Activated T-cell treated with anti-CD3 and anti-CD28 coated beads, Interleukin-2, amount 50 U/mL, for 24 hours (primary cell): ENCODE data around the gene BSCL2.
A peak's percentile ranks its signal among the peaks of the same experiment; 100 is the strongest.
"Not testable (repeated sequence)": the region's sequence is repeated elsewhere in the genome, so short reads cannot be mapped to it uniquely, and the experiment has no call there.

Experiments used
- DNase-seq: peaks from one replicate; pipeline ENCODE4 v3.0.0-alpha.2; 2020
- H3K27ac Mint-ChIP-seq: 2 replicates; pipeline ENCODE4 v1.8.0; 2020; ENCODE audit warnings: mild to moderate bottlenecking, mixed read lengths
- H3K27me3 Mint-ChIP-seq: 2 replicates; pipeline ENCODE4 v1.8.0; 2020; ENCODE audit warnings: mixed read lengths
- H3K36me3 Mint-ChIP-seq: 2 replicates; pipeline ENCODE4 v1.8.0; 2020; ENCODE audit warnings: low read depth, mixed read lengths
- H3K4me1 Mint-ChIP-seq: 2 replicates; pipeline ENCODE4 v1.8.0; 2020; ENCODE audit warnings: low read depth, mixed read lengths
- H3K4me3 Mint-ChIP-seq: 2 replicates; pipeline ENCODE4 v1.8.0; 2020; ENCODE audit warnings: mild to moderate bottlenecking, moderate library complexity, mixed read lengths
- H3K9me3 Mint-ChIP-seq: 2 replicates; pipeline ENCODE4 v1.8.0; 2020; ENCODE audit warnings: mixed read lengths

BSCL2 gene

DNA sequence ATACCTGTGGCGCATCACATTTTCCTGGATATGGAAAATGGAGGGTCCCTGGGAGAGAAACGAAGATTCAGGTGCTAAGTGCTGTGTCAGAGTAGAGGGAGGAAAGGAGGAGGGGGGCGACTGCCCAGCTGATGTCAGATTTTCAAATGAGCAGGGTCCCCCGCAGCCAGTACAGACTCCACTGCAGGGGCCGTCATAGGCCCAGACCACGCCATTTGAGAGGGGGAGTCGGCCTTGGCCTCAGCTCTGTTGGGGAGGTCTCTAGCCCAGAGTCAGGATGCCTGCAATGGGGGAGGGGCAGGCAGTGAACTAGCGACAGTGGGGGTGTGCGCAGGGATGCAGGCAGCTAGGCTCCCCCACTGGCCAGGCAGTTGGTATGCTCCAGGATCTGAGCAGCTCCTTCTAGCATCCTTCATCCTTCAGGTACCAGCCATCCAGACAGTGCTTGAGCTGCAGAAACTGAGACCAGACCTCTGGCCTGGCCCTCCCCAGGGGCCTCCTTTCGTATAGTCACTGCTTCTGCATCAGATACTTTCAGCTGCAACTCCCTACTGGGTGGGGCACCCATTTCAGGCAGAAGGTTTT lies at the start of gene BSCL2, which contains the start of gene GNG3:
TSS of gene BSCL2 (minus strand) at position 148 of the 585 bp plus-strand sequence. CDS start 229 bp downstream, outside the sequence.
TSS of gene GNG3 (plus strand) at position 400 of the 585 bp plus-strand sequence. CDS start 620 bp downstream, outside the sequence.
- Mint-ChIP-seq H3K27me3 (no peaks in the 10 kb centered on the region), H3K4me3 (peak within 1 kb of the TSS; percentile 82), H3K36me3 (peaks cover 78% of the 10 kb centered on the region), H3K4me1 (peaks cover 61% of the 10 kb centered on the region), H3K9me3 (no peaks in the 10 kb centered on the region), H3K27ac (peak within 1 kb of the TSS; percentile 98)
- DNase-seq: no peak

DNA sequence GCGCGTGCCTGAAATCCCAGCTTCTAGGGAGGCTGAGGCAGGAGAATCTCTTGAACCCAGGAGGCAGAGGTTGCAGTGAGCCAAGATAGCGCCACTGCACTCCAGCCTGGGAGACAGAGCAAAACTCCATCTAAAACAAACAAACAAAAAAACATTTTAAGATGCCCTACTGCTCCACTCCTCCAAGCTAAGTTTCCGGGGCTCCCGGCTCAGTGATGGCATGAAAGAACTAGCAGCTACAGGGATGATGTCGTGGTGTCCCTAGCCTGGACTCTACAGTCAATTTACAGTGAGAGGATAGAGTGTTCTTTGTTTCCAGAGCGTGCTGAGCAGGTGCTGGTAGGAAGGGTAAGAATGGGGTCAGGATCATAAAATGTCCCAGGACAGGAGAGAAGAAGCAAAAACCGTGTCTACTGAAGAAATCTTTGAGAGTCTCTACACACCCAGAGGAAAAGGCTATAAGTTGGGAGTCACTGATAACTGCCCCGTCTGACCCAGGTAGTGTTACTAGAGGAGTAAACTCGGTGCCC lies 47.9 kb upstream of the BSCL2 start:
- peaks cover 19% of the 10 kb centered on the region for H3K36me3 Mint-ChIP-seq
- peaks cover 24% of the 10 kb centered on the region for H3K4me1 Mint-ChIP-seq
- no peak for DNase-seq
- H3K9me3 Mint-ChIP-seq: no peaks in the 10 kb centered on the region
- H3K4me3 Mint-ChIP-seq: peak overlapping the region; percentile 98
- peak overlapping the region; percentile 37 for H3K27ac Mint-ChIP-seq
- H3K27me3 Mint-ChIP-seq: no peaks in the 10 kb centered on the region

DNA sequence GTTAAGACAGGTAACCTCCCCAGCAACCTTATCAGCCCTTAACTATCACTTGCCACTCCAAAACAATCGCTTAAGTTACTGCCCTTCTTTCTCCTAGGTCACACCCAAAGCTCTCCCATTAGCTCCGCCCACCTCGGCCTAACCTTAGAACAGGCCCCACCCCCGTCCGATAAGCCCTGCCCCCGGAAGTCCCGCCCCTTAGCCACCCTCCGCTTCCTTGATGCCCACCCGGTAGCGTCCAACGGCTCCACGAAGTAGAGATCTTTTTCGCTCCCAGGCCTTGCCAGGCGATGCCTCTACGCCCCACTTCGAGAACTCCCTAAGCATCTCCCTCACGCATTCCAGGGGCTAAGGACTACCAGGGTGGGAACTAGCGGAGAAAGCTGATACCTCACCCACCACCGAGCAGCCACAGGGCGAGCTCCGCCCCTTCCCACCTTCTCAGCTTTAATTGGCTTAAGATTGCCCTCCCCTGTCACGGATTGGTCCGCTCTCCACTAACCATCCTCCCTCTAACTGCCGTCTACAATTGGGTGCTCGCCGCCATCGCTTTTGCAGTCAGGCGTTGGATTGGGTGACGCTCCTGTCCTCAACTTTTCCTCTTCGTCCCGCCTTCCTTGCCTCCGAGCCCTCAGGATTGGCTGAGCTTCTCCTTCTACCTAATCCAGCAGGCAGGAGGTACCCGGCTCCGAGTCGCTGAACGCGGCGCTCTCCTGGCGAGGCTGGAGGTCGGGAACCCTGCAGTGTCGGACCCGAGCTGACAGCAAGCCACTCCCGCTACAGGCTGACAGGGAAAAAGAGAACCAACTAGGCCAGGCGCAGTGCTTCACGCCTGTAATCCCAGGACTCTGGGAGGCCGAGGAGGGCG lies 46.7 kb upstream of the BSCL2 start, which contains the start of gene ZBTB3:
TSS of gene ZBTB3 (minus strand) at position 425 of the 868 bp plus-strand sequence. CDS start 496 bp downstream, outside the sequence.
- Mint-ChIP-seq H3K27ac (peak within 1 kb of the TSS; percentile 100), H3K27me3 (no peaks in the 10 kb centered on the region), H3K9me3 (no peaks in the 10 kb centered on the region), H3K36me3 (peaks cover 27% of the 10 kb centered on the region), H3K4me1 (peaks cover 33% of the 10 kb centered on the region), H3K4me3 (peak within 1 kb of the TSS; percentile 98)
- peak; percentile 96 for DNase-seq

DNA sequence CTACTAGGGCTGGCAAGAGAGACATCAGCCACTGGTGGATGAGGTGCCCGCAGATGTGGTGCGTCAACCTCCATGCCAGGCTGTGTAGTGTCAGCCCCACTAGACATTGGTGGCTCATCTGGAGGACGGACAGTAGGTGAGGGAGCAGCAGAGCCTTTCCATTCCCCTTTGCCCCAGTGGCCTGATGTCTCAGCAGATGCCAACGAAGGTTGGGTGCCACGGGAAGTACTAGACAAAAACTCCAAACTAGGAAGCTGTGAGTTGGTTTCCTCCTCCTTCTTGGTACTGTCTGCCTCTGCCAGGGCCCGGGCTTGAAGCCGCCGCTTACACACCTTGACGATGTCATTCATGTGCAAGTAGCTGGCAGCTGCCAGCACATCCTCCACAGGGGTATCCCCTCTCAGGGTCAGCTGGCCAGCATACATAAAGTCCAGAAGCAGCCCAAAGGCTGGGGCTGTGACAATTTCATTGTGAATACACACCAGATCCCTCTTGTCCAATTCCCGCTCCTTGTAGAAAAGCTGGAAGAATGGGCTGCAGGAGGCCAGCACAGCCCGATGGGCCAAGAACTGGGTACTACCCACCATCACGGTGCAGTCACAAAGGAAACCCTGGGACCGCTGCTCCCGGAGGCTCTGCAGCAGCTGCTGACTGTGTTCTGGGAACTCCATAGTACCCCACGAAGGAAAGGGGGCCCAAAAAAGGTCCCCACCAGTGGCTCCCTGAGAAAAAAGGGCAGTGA lies 45.9 kb upstream of the BSCL2 start:
- no peak for DNase-seq
- H3K27ac Mint-ChIP-seq: peak overlapping the region; percentile 100

DNA sequence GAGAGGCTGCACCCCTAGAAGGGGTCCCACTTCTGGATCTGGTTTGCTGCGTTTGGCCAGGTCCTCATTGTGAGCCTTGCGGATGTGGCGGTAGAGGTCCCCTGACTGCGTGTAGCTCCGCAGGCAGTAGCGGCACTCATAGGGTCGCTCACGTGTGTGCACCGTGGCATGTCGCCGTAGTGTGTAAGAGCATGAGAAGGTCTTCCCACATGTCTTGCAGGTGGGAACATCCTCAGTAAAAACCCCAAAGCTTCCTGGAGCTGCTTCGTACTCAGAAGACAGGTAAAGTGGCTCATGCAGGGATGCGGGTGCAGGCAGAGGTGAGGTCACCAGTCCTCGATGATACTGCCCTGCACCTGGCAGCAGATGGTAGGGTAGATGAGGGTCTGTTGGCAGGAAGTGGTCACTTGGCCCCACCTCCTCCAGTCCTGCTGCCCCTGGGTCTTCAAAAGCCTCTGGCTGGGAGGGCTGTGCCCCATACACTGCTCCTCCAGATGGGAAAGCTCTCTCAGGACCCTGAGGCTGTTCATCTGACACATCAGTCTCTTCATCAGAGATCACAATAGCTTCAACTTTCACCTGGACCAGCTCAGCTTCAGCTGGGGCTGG lies 45.1 kb upstream of the BSCL2 start:
- no peak overlapping the region for H3K4me3 Mint-ChIP-seq
- peaks cover 37% of the 10 kb centered on the region for H3K4me1 Mint-ChIP-seq
- H3K9me3 Mint-ChIP-seq: no peaks in the 10 kb centered on the region
- H3K36me3 Mint-ChIP-seq: peaks cover 30% of the 10 kb centered on the region
- no peaks in the 10 kb centered on the region for H3K27me3 Mint-ChIP-seq
- no peak for DNase-seq
- peak overlapping the region; percentile 53 for H3K27ac Mint-ChIP-seq

More for the DNA sequence above, 45.9 kb upstream of the BSCL2 start:
- Mint-ChIP-seq H3K4me1 (peaks cover 36% of the 10 kb centered on the region), H3K4me3 (peak overlapping the region; percentile 98), H3K36me3 (peaks cover 30% of the 10 kb centered on the region), H3K9me3 (no peaks in the 10 kb centered on the region), H3K27me3 (no peaks in the 10 kb centered on the region)

DNA sequence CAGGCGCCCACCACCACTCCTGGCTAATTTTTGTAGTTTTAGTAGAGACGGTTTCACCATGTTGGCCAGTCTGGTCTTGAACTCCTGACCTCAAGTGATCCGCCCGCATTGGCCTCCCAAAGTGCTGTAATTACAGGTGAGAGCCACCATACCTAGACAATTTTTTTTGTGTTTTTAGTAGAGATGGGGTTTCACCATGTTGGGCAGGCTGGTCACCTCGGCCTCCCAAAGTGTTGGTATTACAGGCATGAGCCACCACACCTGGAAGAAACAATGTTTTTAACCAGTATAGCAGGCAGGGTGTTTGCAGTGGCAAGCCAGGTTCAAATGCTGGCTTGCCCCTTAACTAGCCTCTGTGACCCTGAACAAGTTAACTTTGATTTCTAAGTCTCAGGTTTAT lies 42.7 kb upstream of the BSCL2 start:
- peaks cover 37% of the 10 kb centered on the region for H3K4me1 Mint-ChIP-seq
- peaks cover 30% of the 10 kb centered on the region for H3K36me3 Mint-ChIP-seq
- not testable (repeated sequence) for H3K9me3 Mint-ChIP-seq, H3K27me3 Mint-ChIP-seq, H3K4me3 Mint-ChIP-seq, DNase-seq
- peak overlapping the region; percentile 70 for H3K27ac Mint-ChIP-seq

DNA sequence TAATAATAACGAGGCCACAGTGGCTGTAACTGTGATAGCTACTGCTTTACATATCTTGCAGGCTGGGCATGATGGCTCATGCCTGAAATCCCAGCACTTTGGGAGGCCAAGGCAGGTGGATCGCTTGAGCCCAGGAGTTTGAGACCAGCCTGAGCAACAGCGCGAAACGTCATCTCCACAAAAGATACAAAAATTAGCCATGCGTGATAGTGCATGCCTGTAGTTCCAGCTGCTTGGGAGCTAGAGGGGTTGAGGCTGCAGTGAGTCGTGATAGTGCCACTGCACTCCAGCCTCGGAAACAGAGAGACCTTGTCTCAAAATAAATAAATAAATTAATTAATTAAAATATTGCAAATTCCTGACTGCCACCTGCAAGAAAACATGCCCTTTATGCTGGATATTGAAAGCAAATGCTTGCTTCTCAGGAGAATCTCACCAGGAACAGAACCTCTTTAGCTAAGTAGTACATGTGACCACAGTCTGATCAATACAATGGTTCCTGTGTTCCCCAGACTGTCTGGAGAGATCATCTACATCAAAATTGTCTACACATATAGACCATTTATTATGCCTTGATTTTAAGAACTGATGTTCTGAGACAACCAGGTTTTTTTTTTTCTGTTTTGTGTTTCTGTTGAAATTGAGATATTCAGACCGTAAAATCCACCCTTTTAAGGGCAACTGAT lies 40.4 kb upstream of the BSCL2 start:
- no peaks in the 10 kb centered on the region for H3K27me3 Mint-ChIP-seq
- no peak for DNase-seq
- H3K4me1 Mint-ChIP-seq: peaks cover 23% of the 10 kb centered on the region
- no peak overlapping the region for H3K27ac Mint-ChIP-seq
- no peak overlapping the region for H3K4me3 Mint-ChIP-seq
- peaks cover 20% of the 10 kb centered on the region for H3K36me3 Mint-ChIP-seq
- no peaks in the 10 kb centered on the region for H3K9me3 Mint-ChIP-seq

DNA sequence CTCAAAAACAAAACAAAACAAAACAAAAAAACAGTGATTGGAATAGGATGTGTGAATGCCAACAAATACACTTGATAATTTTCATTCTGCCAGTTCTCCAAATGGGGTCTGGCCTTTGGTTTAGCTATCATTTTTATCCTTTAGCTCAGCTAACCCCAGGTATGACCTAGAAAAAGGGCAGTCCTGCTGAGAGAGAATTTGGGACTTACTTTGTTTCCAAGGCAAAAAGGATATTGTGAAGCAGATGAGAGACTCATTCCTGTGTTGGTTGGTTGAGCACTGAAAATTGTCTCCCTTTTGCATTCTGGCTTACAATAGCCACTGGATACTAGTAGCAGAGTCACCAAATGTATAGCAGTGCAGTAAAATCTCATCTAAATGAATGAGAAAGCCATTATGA lies 30.0 kb upstream of the BSCL2 start:
- Mint-ChIP-seq H3K4me1 (peaks cover 7% of the 10 kb centered on the region), H3K36me3 (peaks cover 71% of the 10 kb centered on the region), H3K9me3 (no peaks in the 10 kb centered on the region), H3K27me3 (no peaks in the 10 kb centered on the region), H3K4me3 (no peak overlapping the region), H3K27ac (no peak overlapping the region)
- no peak for DNase-seq

DNA sequence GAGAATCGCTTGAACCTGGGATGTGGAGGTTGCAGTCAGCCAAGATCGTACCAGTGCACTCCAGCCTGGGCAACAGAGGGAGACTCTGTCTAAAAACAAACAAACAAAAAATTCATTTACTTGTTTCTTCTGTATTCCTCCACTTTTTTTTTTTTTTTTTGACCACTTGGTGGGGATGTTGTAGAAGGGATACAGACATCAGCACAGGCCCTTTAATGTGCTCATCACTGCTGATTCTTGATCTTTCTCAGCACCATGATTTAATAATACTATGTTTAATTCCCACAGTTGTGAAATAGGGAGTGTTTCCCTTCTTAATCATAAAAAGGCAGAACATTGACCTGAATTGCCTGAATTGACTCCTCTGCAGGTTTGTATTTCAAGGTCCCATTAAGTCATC lies 25.6 kb upstream of the BSCL2 start:
- Mint-ChIP-seq H3K27me3 (no peaks in the 10 kb centered on the region), H3K27ac (peak overlapping the region; percentile 67), H3K9me3 (no peaks in the 10 kb centered on the region), H3K36me3 (peaks cover 63% of the 10 kb centered on the region), H3K4me1 (peaks cover 24% of the 10 kb centered on the region), H3K4me3 (no peak overlapping the region)
- no peak for DNase-seq

DNA sequence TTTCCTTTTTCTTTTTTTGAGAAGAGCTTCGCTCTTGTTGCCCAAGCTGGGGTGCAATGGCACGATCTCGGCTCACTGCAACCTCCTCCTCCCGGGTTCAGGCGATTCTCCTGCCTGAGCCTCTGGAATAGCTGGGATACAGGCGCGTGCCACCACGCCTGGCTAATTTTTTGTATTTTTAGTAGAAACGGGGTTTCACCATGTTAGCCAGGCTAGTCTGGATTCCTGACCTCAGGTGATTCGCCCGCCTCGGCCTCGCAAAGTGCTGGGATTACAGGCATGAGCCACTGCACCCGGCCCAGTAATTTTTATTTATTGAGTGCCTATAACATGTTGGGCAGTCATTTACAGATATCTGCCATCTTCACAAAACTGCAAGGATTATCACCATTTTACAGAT lies 22.9 kb upstream of the BSCL2 start:
- peak overlapping the region; percentile 98 for H3K4me3 Mint-ChIP-seq
- not testable (repeated sequence) for DNase-seq, H3K9me3 Mint-ChIP-seq, H3K27me3 Mint-ChIP-seq
- peaks cover 64% of the 10 kb centered on the region for H3K36me3 Mint-ChIP-seq
- H3K27ac Mint-ChIP-seq: peak overlapping the region; percentile 67
- H3K4me1 Mint-ChIP-seq: peaks cover 27% of the 10 kb centered on the region

DNA sequence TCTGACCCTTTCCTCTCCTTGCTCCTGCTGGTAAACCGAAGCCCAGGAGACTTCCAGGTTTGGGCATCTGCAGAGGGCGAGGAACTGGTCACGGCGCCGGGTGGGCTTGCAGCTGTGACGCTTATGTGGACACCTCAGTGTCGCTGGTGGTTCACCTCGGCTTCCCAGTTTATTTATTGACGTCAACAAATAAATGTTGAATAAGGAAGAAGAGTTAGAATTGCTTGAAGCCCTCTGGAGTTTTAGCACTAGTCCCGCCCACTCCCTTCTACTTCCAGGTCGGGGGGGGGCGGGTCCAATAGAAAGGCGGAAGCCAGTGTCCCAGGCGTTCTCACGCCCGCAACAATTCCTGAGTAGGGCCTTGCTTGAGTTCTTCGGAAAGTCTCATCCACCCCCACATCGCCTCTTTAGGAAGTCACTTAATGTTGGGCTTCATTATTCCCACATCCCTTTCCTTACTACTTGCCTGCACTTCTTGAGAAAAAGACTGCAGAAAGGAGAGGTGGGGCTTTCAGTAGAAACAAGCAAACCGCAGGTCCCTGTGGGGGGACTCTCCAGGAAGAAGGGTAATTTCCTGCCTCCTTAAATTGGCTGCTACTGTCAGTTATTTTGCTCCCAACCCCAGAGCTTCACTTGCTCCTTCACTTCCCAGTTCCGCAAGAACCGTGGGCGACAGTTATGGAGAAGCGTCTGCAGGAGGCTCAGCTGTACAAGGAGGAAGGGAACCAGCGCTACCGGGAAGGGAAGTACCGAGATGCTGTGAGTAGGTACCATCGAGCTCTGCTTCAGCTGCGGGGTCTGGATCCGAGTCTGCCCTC lies 21.2 kb upstream of the BSCL2 start, which contains the start of gene TTC9C:
TSS of gene TTC9C (plus strand) at position 316 of the 818 bp plus-strand sequence. CDS start at position 679, 363 bp downstream.
- Mint-ChIP-seq H3K27me3 (no peaks in the 10 kb centered on the region), H3K4me3 (peak within 1 kb of the TSS; percentile 98), H3K36me3 (peaks cover 69% of the 10 kb centered on the region), H3K4me1 (peaks cover 42% of the 10 kb centered on the region), H3K27ac (peak within 1 kb of the TSS; percentile 100), H3K9me3 (no peaks in the 10 kb centered on the region)
- peak; percentile 85 for DNase-seq

DNA sequence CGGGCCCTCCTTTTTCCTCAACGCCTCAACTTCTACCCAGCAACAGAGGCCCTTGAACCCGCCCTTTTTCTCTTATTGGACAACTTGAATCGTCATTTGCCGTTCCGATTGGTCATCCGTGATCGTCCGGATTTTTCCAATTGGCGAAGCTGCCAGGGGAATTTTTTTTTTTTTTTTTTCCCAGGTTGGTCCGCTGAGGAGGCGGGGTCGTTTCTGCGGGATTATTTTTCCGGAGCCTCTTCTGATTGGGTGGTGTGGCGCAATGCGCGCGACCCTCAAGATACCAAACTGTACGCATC lies 20.6 kb upstream of the BSCL2 start:
- peak; percentile 84 for DNase-seq
- peaks cover 41% of the 10 kb centered on the region for H3K4me1 Mint-ChIP-seq
- peak overlapping the region; percentile 98 for H3K4me3 Mint-ChIP-seq
- H3K27ac Mint-ChIP-seq: peak overlapping the region; percentile 100
- no peaks in the 10 kb centered on the region for H3K27me3 Mint-ChIP-seq
- H3K36me3 Mint-ChIP-seq: peaks cover 70% of the 10 kb centered on the region
- H3K9me3 Mint-ChIP-seq: no peaks in the 10 kb centered on the region
